GM19239 (cell line): ENCODE results near the gene CCDC14.

Experiments used
- DNase-seq: peaks from one replicate; pipeline ENCODE4 v3.0.0; 2011; ENCODE audit warnings: low spot score; ENCODE audit not compliant: insufficient read length
- FAIRE-seq: peaks from 2 replicates; lab custom pipeline; 2011; peaks lifted over from hg19 to GRCh38; lab: Jason Lieb, UNC

CCDC14 gene

DNA sequence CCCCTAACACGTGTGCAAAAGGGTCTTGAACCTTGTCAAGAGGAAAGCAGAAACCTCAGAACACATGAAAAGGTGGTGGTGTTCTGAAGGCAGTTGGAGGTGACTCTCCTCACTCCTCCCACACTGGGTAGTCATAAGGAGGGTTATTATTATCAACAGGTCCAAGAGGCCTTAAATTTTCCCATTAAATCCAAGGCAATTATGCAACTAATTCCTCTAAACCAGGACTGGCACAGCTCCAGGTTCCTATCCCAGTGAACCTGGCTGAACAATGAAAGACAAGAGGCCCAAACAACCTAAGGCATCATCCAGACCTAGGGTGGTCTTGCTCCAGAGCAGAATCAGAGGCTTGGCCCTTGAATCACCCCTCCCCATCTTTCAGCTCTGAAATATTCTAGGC lies 91.9 kb downstream of the CCDC14 start:
- FAIRE-seq, result no peak
- no peak for DNase-seq

DNA sequence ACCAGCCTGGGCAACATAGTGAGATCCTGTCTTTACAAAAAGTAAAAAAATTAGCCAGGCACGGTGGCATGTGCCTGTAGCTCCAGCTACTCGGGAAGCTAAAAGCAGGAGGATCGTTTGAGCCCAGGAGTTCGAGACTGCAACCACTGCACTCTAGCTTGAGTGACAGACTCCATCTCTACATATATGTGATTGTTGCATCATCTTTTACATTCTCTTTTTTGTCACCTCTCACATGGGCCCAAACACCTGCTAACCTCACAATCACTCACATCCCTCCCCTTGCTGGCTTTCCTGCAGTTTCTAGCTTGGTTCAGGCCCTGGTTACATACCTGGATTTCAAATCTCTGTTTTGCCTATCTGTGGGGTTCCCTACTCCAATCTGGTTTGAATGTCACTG lies 96.3 kb downstream of the CCDC14 start:
- DNase-seq (no peak), FAIRE-seq (no peak)
